ENCODE measurements around the gene SPATS2L. TPM values are rescaled to one million over a fixed set of nuclear protein-coding genes. Genes with fewer than 3 reads are reported as not detected.

The SPATS2L gene
- polyA plus RNA-seq, 1 experiment, result 243 TPM

- Histone ChIP-seq H3K4me3 (ENCODE audit: low read depth, low read length) (no peak overlapping the region), H3K27me3 (ENCODE audit: control insufficient read depth, insufficient read depth, low read length) (no peaks in the 10 kb centered on the region), H3K36me3 (ENCODE audit: control insufficient read depth, insufficient read depth, low read length) (peaks cover 2% of the 10 kb centered on the region; the same call in 1 of the 2 replicates)
- ChIA-PET CTCF (interaction anchor here (0.8 kb wide), 1 partner anchor 97 kb away, joined by 3 read pairs; no protein-coding TSS in a partner anchor), POLR2A (no interaction called here)
- TF ChIP-seq CTCF (IDR thresholded peaks at IDR 0.05; ENCODE audit: insufficient read depth, low read depth, low read length), result no peak
- DNase-seq (ENCODE audit: low read depth), result peak; percentile 74
Measured at GRCh38 chr2:200405599-200406298, 99.3 kb downstream of the SPATS2L start.

- no peak for TF ChIP-seq CTCF (IDR thresholded peaks at IDR 0.05; ENCODE audit: insufficient read depth, low read depth, low read length)
- Histone ChIP-seq H3K27me3 (ENCODE audit: control insufficient read depth, insufficient read depth, low read length) (no peaks in the 10 kb centered on the region), H3K36me3 (ENCODE audit: control insufficient read depth, insufficient read depth, low read length) (peaks cover 2% of the 10 kb centered on the region; the same call in 1 of the 2 replicates), H3K4me3 (ENCODE audit: low read depth, low read length) (no peak overlapping the region)
- POLR2A ChIA-PET, result no interaction called here
- no peak for DNase-seq (ENCODE audit: low read depth)
- CTCF ChIA-PET, result interaction anchor here (0.8 kb wide), 1 partner anchor 98 kb away, joined by 3 read pairs; no protein-coding TSS in a partner anchor
Measured at GRCh38 chr2:200406379-200406778, 99.9 kb downstream of the SPATS2L start.

GRCh38 chr2:200408428-200409316 lies 102.2 kb downstream of the SPATS2L start:
- H3K4me3 ChIP-seq (ENCODE audit: low read depth, low read length), result no peak overlapping the region
- TF ChIP-seq CTCF (IDR thresholded peaks at IDR 0.05; ENCODE audit: insufficient read depth, low read depth, low read length), result 0 out of 2 replicates have a peak, but pooled peaks have one; percentile 3
- ChIA-PET CTCF (interaction anchor here (0.8 to 2.4 kb wide), 4 partner anchors 46 to 428 kb away, joined by 3 to 10 read pairs (median 4); partner anchors contain the start of gene KCTD18), POLR2A (interaction anchor here (0.6 kb wide), 1 partner anchor 402 kb away, joined by 3 read pairs; no protein-coding TSS in a partner anchor)
- H3K27me3 ChIP-seq (ENCODE audit: control insufficient read depth, insufficient read depth, low read length), result no peaks in the 10 kb centered on the region
- H3K36me3 ChIP-seq (ENCODE audit: control insufficient read depth, insufficient read depth, low read length), result no peaks in the 10 kb centered on the region
- DNase-seq (ENCODE audit: low read depth), result peak; percentile 59

- Histone ChIP-seq H3K27me3 (ENCODE audit: control insufficient read depth, insufficient read depth, low read length) (no peaks in the 10 kb centered on the region), H3K36me3 (ENCODE audit: control insufficient read depth, insufficient read depth, low read length) (no peaks in the 10 kb centered on the region), H3K4me3 (ENCODE audit: low read depth, low read length) (no peak overlapping the region)
- no peak for DNase-seq (ENCODE audit: low read depth)
- POLR2A ChIA-PET, result no interaction called here
- TF ChIP-seq CTCF (IDR thresholded peaks at IDR 0.05; ENCODE audit: insufficient read depth, low read depth, low read length), result no peak
- CTCF ChIA-PET, result no interaction called here
Measured at GRCh38 chr2:200411831-200412230, 105.3 kb downstream of the SPATS2L start.

GRCh38 chr2:200414367-200414766 lies 107.9 kb downstream of the SPATS2L start:
- no peak for TF ChIP-seq CTCF (IDR thresholded peaks at IDR 0.05; ENCODE audit: insufficient read depth, low read depth, low read length)
- POLR2A ChIA-PET, result no interaction called here
- no peak for DNase-seq (ENCODE audit: low read depth)
- Histone ChIP-seq H3K36me3 (ENCODE audit: control insufficient read depth, insufficient read depth, low read length) (peaks cover 5% of the 10 kb centered on the region), H3K4me3 (ENCODE audit: low read depth, low read length) (no peak overlapping the region), H3K27me3 (ENCODE audit: control insufficient read depth, insufficient read depth, low read length) (no peaks in the 10 kb centered on the region)
- CTCF ChIA-PET, result interaction anchor here (0.7 to 1.9 kb wide), 3 partner anchors 9 to 67 kb away, joined by 3 to 5 read pairs (median 4); no protein-coding TSS in a partner anchor
